ENCODE measurements around the gene PLB1.
A peak's percentile ranks its signal among the peaks of the same experiment; 100 is the strongest.

PLB1 gene

GRCh38 chr2:28628987-28629386 lies 133.1 kb downstream of the PLB1 start:
- DNase-seq (ENCODE audit: low spot score) = no peak

- DNase-seq (ENCODE audit: low spot score) = no peak
These were observed 134.1 kb downstream of the PLB1 start for GRCh38 chr2:28629910-28630309.

- DNase-seq (ENCODE audit: low spot score) = no peak
These were observed 134.5 kb downstream of the PLB1 start for GRCh38 chr2:28630341-28630740.

GRCh38 chr2:28631514-28632206 lies 135.8 kb downstream of the PLB1 start:
- no peak for DNase-seq (ENCODE audit: low spot score)

- DNase-seq (ENCODE audit: low spot score) = no peak
These were observed 136.9 kb downstream of the PLB1 start for GRCh38 chr2:28632791-28633190.

GRCh38 chr2:28633204-28633603 lies 137.3 kb downstream of the PLB1 start:
- no peak for DNase-seq (ENCODE audit: low spot score)

GRCh38 chr2:28633746-28634145 lies 137.9 kb downstream of the PLB1 start:
- DNase-seq (ENCODE audit: low spot score) = no peak

GRCh38 chr2:28635191-28635611 lies 139.3 kb downstream of the PLB1 start:
- no peak for DNase-seq (ENCODE audit: low spot score)

- no peak for DNase-seq (ENCODE audit: low spot score)
These were observed 140.6 kb downstream of the PLB1 start for GRCh38 chr2:28636491-28636890.

GRCh38 chr2:28637066-28638047 lies 141.5 kb downstream of the PLB1 start:
- no peak for DNase-seq (ENCODE audit: low spot score)

GRCh38 chr2:28638102-28638501 lies 142.2 kb downstream of the PLB1 start:
- no peak for DNase-seq (ENCODE audit: low spot score)

GRCh38 chr2:28639092-28639691 lies 143.3 kb downstream of the PLB1 start:
- DNase-seq (ENCODE audit: low spot score) = no peak

GRCh38 chr2:28639836-28640235 lies 144.0 kb downstream of the PLB1 start:
- peak; percentile 37 for DNase-seq (ENCODE audit: low spot score)

GRCh38 chr2:28640260-28640907 lies 144.5 kb downstream of the PLB1 start:
- DNase-seq (ENCODE audit: low spot score) = no peak

GRCh38 chr2:28640908-28641300 lies 145.0 kb downstream of the PLB1 start:
- no peak for DNase-seq (ENCODE audit: low spot score)

- DNase-seq (ENCODE audit: low spot score) = no peak
These were observed 146.9 kb downstream of the PLB1 start for GRCh38 chr2:28642796-28643195.

GRCh38 chr2:28643327-28643726 lies 147.5 kb downstream of the PLB1 start:
- no peak for DNase-seq (ENCODE audit: low spot score)

GRCh38 chr2:28643911-28644334 lies 148.1 kb downstream of the PLB1 start:
- DNase-seq (ENCODE audit: low spot score) = no peak

GRCh38 chr2:28644760-28645159 lies 148.9 kb downstream of the PLB1 start:
- DNase-seq (ENCODE audit: low spot score) = no peak

GRCh38 chr2:28645553-28645952 lies 149.7 kb downstream of the PLB1 start:
- no peak for DNase-seq (ENCODE audit: low spot score)

GRCh38 chr2:28647682-28648081 lies 151.8 kb downstream of the PLB1 start:
- no peak for DNase-seq (ENCODE audit: low spot score)

- DNase-seq (ENCODE audit: low spot score) = no peak
These were observed 152.3 kb downstream of the PLB1 start for GRCh38 chr2:28648147-28648546.

Data from LoVo (cell line).